H9 (cell line): Measurements from ENCODE around the gene EFHD2. TPM values are rescaled to one million over a fixed set of nuclear protein-coding genes. Genes with fewer than 3 reads are reported as not detected.

Experiments used
- DNase-seq: peaks from one replicate; pipeline ENCODE4 v3.0.0-alpha.2; 2017
- H2AFZ ChIP-seq: one replicate; pipeline ENCODE4 v1.6.1; 2013; ENCODE audit warnings: mild to moderate bottlenecking, low read length, control low read depth, moderate library complexity
- H2AK5ac ChIP-seq: 2 replicates; pipeline ENCODE4 v1.6.1; 2013; ENCODE audit warnings: low read length, control low read depth, mixed read lengths; ENCODE audit not compliant: insufficient read length
- H2BK120ac ChIP-seq: one replicate; pipeline ENCODE4 v1.6.1; 2013; ENCODE audit warnings: low read depth, mild to moderate bottlenecking, low read length, control low read depth, inconsistent platforms; ENCODE audit not compliant: poor library complexity, severe bottlenecking
- H2BK12ac ChIP-seq: 2 replicates; pipeline ENCODE4 v1.6.1; 2013; ENCODE audit warnings: low read length, control low read depth, mixed read lengths, low read depth; ENCODE audit not compliant: insufficient read length
- H2BK15ac ChIP-seq: 2 replicates; pipeline ENCODE4 v1.6.1; 2013; ENCODE audit warnings: low read depth, low read length, control low read depth
- H2BK20ac ChIP-seq: one replicate; pipeline ENCODE4 v1.6.1; 2013; ENCODE audit warnings: low read depth, mild to moderate bottlenecking, low read length, control low read depth, inconsistent platforms; ENCODE audit not compliant: poor library complexity, severe bottlenecking
- H2BK5ac ChIP-seq: 2 replicates; pipeline ENCODE4 v1.6.1; 2013; ENCODE audit warnings: low read length, control low read depth, mixed read lengths; ENCODE audit not compliant: insufficient read length
- H3K14ac ChIP-seq: 2 replicates; pipeline ENCODE4 v1.6.1; 2013; ENCODE audit warnings: low read length, control low read depth; ENCODE audit not compliant: insufficient read depth
- H3K18ac ChIP-seq: 2 replicates; pipeline ENCODE4 v1.6.1; 2013; ENCODE audit warnings: low read depth, mild to moderate bottlenecking, mixed read lengths, low read length, control low read depth; ENCODE audit not compliant: insufficient read length
- H3K23ac ChIP-seq: 2 replicates; pipeline ENCODE4 v1.6.1; 2013; ENCODE audit warnings: low read length, control low read depth, mixed read lengths, low read depth; ENCODE audit not compliant: insufficient read length
- H3K23me2 ChIP-seq: 2 replicates; pipeline ENCODE4 v1.6.1; 2013; ENCODE audit warnings: low read depth, mild to moderate bottlenecking, mixed read lengths, low read length, control low read depth; ENCODE audit not compliant: insufficient read length, poor library complexity, severe bottlenecking
- H3K27ac ChIP-seq: 2 replicates; pipeline ENCODE4 v1.5.1; 2013; ENCODE audit warnings: low read length, control low read depth, mixed read lengths, low read depth; ENCODE audit not compliant: insufficient read length
- H3K27me3 ChIP-seq: 2 replicates; pipeline ENCODE4 v1.6.1; 2013; ENCODE audit warnings: low read length, control low read depth, inconsistent platforms; ENCODE audit not compliant: insufficient read depth
- H3K4ac ChIP-seq: 2 replicates; pipeline ENCODE4 v1.6.1; 2013; ENCODE audit warnings: low read depth, mild to moderate bottlenecking, control low read depth, inconsistent platforms, low read length, moderate library complexity
- H3K4me1 ChIP-seq: 2 replicates; pipeline ENCODE4 v1.6.1; 2013; ENCODE audit warnings: low read length, control low read depth, inconsistent platforms; ENCODE audit not compliant: insufficient read depth
- H3K4me2 ChIP-seq: 2 replicates; pipeline ENCODE4 v1.6.1; 2013; ENCODE audit warnings: low read length, control low read depth, mixed read lengths; ENCODE audit not compliant: insufficient read length, insufficient read depth
- H3K56ac ChIP-seq: 2 replicates; pipeline ENCODE4 v1.6.1; 2013; ENCODE audit warnings: low read depth, mild to moderate bottlenecking, mixed read lengths, low read length, control low read depth; ENCODE audit not compliant: insufficient read length
- H3K79me1 ChIP-seq: 2 replicates; pipeline ENCODE4 v1.6.1; 2013; ENCODE audit warnings: low read depth, mild to moderate bottlenecking, moderate library complexity, low read length, control low read depth, inconsistent platforms; ENCODE audit not compliant: insufficient read depth, poor library complexity, severe bottlenecking
- H3K79me2 ChIP-seq: 2 replicates; pipeline ENCODE4 v1.6.1; 2013; ENCODE audit warnings: low read length, control low read depth, inconsistent platforms; ENCODE audit not compliant: insufficient read depth
- H3K9ac ChIP-seq: 2 replicates; pipeline ENCODE4 v1.6.1; 2013; ENCODE audit warnings: low read length, control low read depth, mixed read lengths; ENCODE audit not compliant: insufficient read length; ENCODE audit errors: extremely low read depth
- H3K9me3 ChIP-seq: one replicate; pipeline ENCODE4 v1.6.1; 2013; ENCODE audit warnings: low read depth, low read length, inconsistent platforms; ENCODE audit not compliant: control insufficient read depth
- H3T11ph ChIP-seq: one replicate; pipeline ENCODE4 v1.6.1; 2013; ENCODE audit warnings: mild to moderate bottlenecking, low read length, control low read depth, inconsistent platforms
- H4K20me1 ChIP-seq: one replicate; pipeline ENCODE4 v1.6.1; 2013; ENCODE audit not compliant: control insufficient read depth, insufficient read length, insufficient read depth
- H4K5ac ChIP-seq: 2 replicates; pipeline ENCODE4 v1.6.1; 2013; ENCODE audit warnings: low read depth, mild to moderate bottlenecking, mixed read lengths, low read length, control low read depth; ENCODE audit not compliant: insufficient read length
- H4K8ac ChIP-seq: replicated peaks from 2 replicates; pipeline ENCODE4 v1.6.1; 2013; ENCODE audit warnings: low read length, control low read depth, mixed read lengths, low read depth; ENCODE audit not compliant: insufficient read length
- H4K91ac ChIP-seq: 2 replicates; pipeline ENCODE4 v1.6.1; 2013; ENCODE audit warnings: low read depth, mild to moderate bottlenecking, moderate library complexity, mixed read lengths, low read length, control low read depth; ENCODE audit not compliant: insufficient read length
- H3K27ac Mint-ChIP-seq, 3 experiments: 2 replicates in 2 of 3; 3 replicates in 1 of 3; pipeline ENCODE4 v1.8.0; 2020 to 2021; ENCODE audit warnings: mixed read lengths in 3 of 3, mild to moderate bottlenecking in 1 of 3, moderate library complexity in 1 of 3
- H3K27me3 Mint-ChIP-seq: 2 replicates; pipeline ENCODE4 v1.8.0; 2021; ENCODE audit warnings: low read depth, mild to moderate bottlenecking, moderate library complexity, mixed read lengths
- H3K36me3 Mint-ChIP-seq, 3 experiments: 2 replicates in 2 of 3; 3 replicates in 1 of 3; pipeline ENCODE4 v1.8.0; 2020 to 2021; ENCODE audit warnings: low read depth in 3 of 3, mixed read lengths in 3 of 3; ENCODE audit not compliant: insufficient read depth in 1 of 3
- H3K4me1 Mint-ChIP-seq, 2 experiments: 2 replicates each; pipeline ENCODE4 v1.8.0; 2020; ENCODE audit warnings: mixed read lengths in 2 of 2
- H3K4me3 Mint-ChIP-seq, 2 experiments: 2 replicates in 1 of 2; 3 replicates in 1 of 2; pipeline ENCODE4 v1.8.0; 2020 to 2021; ENCODE audit warnings: mild to moderate bottlenecking in 2 of 2, mixed read lengths in 2 of 2, moderate library complexity in 1 of 2
- H3K9me3 Mint-ChIP-seq, 2 experiments: 2 replicates in 1 of 2; 3 replicates in 1 of 2; pipeline ENCODE4 v1.8.0; 2020; ENCODE audit warnings: mild to moderate bottlenecking in 2 of 2, mixed read lengths in 2 of 2, moderate library complexity in 1 of 2
- CTCF ChIP-seq: fragments of 200-600 bp; sonication (generic); conservative IDR thresholded peaks from 3 replicates; pipeline ENCODE4 v1.8.0; 2021; ENCODE audit warnings: antibody characterized with exemption, mild to moderate bottlenecking
- WGBS: extraction: QIAGEN DNeasy Blood & Tissue Kit; methylation state at CpG from one replicate; pipeline ENCODE4 v1.1.7; 2013; ENCODE audit warnings: missing lambda C conversion rate, low lambda C conversion rate, mixed read lengths; ENCODE audit not compliant: insufficient read length; ENCODE audit errors: extremely low coverage; 5-methylcytosine and 5-hydroxymethylcytosine counted together
- total RNA-seq: library from RNA; stranded (reverse); gene quantifications from 2 replicates; pipeline ENCODE4 v1.2.1, GENCODE V29; 2021

Gene EFHD2
- total RNA-seq, 1 experiment from 2014 or later = 16.5 TPM

DNA sequence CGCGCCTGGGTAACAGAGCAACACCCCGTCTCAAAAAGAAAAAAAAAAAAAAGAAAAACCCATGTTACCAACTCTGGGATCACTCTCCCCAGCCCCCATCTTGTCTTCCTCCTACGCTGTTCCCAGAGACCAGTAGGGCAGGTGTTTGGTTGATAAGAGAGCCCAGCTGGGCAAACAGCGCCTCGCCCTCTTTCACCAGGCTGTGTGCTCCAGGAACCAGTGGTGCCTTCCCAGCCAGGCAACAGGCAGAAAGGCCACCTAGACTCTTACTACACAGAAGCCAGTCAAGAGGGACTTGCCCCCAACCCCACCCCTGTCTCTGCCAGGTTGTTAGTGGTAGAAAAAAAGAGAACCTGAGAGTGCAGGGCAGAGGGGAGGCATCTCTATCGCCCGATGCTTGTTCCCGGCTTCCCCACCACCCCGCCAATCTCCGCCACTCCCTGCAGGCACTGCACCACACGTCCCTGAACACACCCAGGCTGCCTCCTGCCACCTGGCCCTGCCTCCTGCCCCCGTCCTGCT lies 14.5 kb downstream of the EFHD2 start:
- DNase-seq = no peak
- Histone ChIP-seq H2BK120ac (no peak overlapping the region), H3K14ac (no peak overlapping the region), H3K23me2 (no peaks in the 10 kb centered on the region), H2BK12ac (no peak overlapping the region), H4K91ac (no peak overlapping the region), H4K8ac (no peak overlapping the region), H4K20me1 (no peaks in the 10 kb centered on the region), H4K5ac (no peak overlapping the region), H2AFZ (no peak overlapping the region), H3K4me1 (no peaks in the 10 kb centered on the region), H3K18ac (no peak overlapping the region), H2BK5ac (no peak overlapping the region), H3K79me2 (no peaks in the 10 kb centered on the region), H2BK20ac (no peak overlapping the region), H3K4ac (no peak overlapping the region), H3K27me3 (no peaks in the 10 kb centered on the region), H3K27ac (no peak overlapping the region), H2AK5ac (no peak overlapping the region), H3K9me3 (no peaks in the 10 kb centered on the region), H3K23ac (no peak overlapping the region), H3K79me1 (no peaks in the 10 kb centered on the region), H3K56ac (no peak overlapping the region), H3T11ph (no peak overlapping the region), H3K9ac (no peak overlapping the region), H3K4me2 (no peak overlapping the region), H2BK15ac (no peak overlapping the region)
- Mint-ChIP-seq H3K36me3 (peaks cover 4 to 16% (median 14%) of the 10 kb centered on the region in 3 experiments; a peak in 6 of 7 replicates), H3K27ac (no peak overlapping the region), H3K27me3 (peaks cover 2% of the 10 kb centered on the region; the same call in 1 of the 2 replicates), H3K9me3 (peaks cover 7 to 8% of the 10 kb centered on the region in 2 experiments), H3K4me3 (no peak overlapping the region), H3K4me1 (peaks cover 8 to 12% of the 10 kb centered on the region in 2 experiments)
- TF ChIP-seq CTCF = no peak
- WGBS = no CpG with 5 or more reads among the region's 13 CpGs
